Measurements from ENCODE around the gene PSMF1. TPM values are rescaled to one million over a fixed set of nuclear protein-coding genes. Genes with fewer than 3 reads are reported as not detected.
A peak's percentile ranks its signal among the peaks of the same experiment; 100 is the strongest.

The PSMF1 gene
- polyA plus RNA-seq, 2 donors, result 24.2 to 72.5 TPM

DNA sequence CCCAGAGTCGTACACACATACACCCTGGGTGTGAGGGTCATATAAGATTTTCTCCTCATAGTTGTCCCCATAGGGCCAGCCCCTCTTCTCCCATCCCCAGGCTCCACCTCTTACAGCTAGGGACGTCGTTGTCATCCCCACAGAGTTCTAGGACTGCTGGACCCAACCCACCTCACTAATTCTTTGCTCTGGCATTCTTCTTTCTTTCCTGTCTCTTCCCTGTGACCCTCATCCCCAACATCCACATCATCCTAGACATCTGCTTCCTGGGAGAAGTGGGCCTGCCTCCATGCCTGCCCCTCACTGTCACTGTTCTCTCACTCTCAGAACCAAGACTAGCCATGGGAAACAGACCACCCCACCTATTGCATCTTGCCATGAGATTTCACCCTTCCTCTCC, 1.1 kb downstream of the PSMF1 start:
- H3K4me3 ChIP-seq (ENCODE audit: low read depth in 1 of 2, low read length in 2 of 2), result peak overlapping the region; percentile 90 to 96
- H3K9me3 ChIP-seq (ENCODE audit: control insufficient read depth in 2 of 2, insufficient read depth in 1 of 2, low read depth in 1 of 2, low read length in 1 of 2), result no peaks in the 10 kb centered on the region
- H3K27ac ChIP-seq (ENCODE audit: low read depth in 2 of 2, low read length in 1 of 2), result no peak overlapping the region
- WGBS, 2 donors, result 23 to 27% methylated on average over 3 of the region's 3 CpGs
- H3K4me1 ChIP-seq (ENCODE audit: control insufficient read depth in 2 of 2, insufficient read depth in 2 of 2, low read length in 1 of 2), result peaks cover 0 to 6% of the 10 kb centered on the region in 2 donors
- no peaks in the 10 kb centered on the region for H3K27me3 ChIP-seq (ENCODE audit: control insufficient read depth in 1 of 2, insufficient read depth in 2 of 2, low read length in 2 of 2)
- H3K36me3 ChIP-seq (ENCODE audit: control insufficient read depth in 2 of 2, insufficient read depth in 2 of 2, low read length in 1 of 2), result no peaks in the 10 kb centered on the region

DNA sequence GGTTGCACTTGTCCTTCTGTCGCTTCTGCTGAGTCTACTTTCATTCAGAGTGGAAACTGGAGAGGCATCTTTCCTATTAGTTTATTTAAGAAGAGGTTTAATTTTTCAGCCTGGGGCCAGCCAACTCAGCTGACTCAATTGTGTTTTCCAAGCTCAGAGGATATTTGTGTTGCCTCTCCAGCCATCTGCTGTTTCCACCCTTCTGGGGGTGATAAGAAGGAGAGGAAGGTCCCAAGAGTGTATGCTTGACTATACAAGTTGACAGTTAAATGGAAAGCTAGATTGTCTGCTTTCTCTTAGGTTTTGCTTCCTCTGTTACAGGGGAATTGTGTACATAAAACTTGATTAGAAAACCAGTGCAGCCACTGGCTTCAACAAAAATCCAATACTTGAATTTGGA, 3.0 kb downstream of the PSMF1 start:
- H3K4me3 ChIP-seq (ENCODE audit: low read depth in 1 of 2, low read length in 2 of 2), result no peak overlapping the region
- peaks cover 0 to 6% of the 10 kb centered on the region in 2 donors for H3K4me1 ChIP-seq (ENCODE audit: control insufficient read depth in 2 of 2, insufficient read depth in 2 of 2, low read length in 1 of 2)
- H3K9me3 ChIP-seq (ENCODE audit: control insufficient read depth in 2 of 2, insufficient read depth in 1 of 2, low read depth in 1 of 2, low read length in 1 of 2), result no peaks in the 10 kb centered on the region
- no peaks in the 10 kb centered on the region for H3K27me3 ChIP-seq (ENCODE audit: control insufficient read depth in 1 of 2, insufficient read depth in 2 of 2, low read length in 2 of 2)
- 94 to 95% methylated on average over 1 of the region's 1 CpG for WGBS, 2 donors
- peaks cover 4% of the 10 kb centered on the region in 2 donors for H3K36me3 ChIP-seq (ENCODE audit: control insufficient read depth in 2 of 2, insufficient read depth in 2 of 2, low read length in 1 of 2)
- no peak overlapping the region for H3K27ac ChIP-seq (ENCODE audit: low read depth in 2 of 2, low read length in 1 of 2)

DNA sequence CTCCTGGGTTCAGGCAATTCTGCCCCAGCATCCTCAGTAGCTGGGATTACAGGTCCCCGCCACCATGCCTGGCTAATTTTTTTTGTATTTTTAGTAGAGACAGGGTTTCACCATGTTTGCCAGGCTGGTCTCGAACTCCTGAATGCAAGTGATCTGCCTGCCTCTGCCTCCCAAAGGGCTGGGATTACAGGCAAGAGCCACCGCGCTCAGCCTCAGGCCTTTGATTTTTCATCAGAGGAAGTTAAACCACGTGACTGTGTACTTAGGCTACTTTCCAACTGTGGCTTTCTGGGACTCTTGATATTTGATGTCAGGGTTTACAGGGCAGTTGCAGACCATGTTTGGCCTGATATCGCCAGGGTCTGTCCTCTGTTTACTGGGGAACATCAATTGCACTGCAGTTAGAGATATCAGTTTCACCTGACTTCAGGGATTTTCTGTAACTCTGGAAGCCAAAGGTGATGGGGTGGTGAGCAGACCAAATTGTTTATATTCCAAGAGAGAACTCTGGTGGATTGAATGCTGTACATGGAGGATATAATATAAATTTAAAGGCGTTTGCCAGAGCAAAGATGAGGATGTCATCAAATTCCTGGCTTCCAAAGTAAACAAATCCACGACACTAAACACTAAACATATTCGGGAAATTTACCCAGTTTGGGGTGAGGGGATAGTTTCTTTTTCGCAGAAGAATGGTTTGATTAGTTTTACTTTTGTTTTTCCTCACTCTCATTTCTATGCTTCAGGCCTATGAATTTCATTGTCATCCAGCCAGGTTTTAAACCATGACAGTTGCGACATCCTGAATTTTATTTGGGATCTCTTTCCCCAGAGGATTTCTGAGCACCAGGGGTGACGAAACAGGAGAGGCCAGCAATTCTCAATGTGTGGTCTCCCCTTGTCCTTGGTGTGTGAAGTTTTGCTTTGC, 4.2 kb downstream of the PSMF1 start:
- Histone ChIP-seq H3K27ac (ENCODE audit: low read depth in 2 of 2, low read length in 1 of 2) (peak overlapping the region; percentile 23 to 26), H3K27me3 (ENCODE audit: control insufficient read depth in 1 of 2, insufficient read depth in 2 of 2, low read length in 2 of 2) (no peaks in the 10 kb centered on the region), H3K4me1 (ENCODE audit: control insufficient read depth in 2 of 2, insufficient read depth in 2 of 2, low read length in 1 of 2) (peaks cover 0 to 6% of the 10 kb centered on the region in 2 donors), H3K9me3 (ENCODE audit: control insufficient read depth in 2 of 2, insufficient read depth in 1 of 2, low read depth in 1 of 2, low read length in 1 of 2) (no peaks in the 10 kb centered on the region), H3K36me3 (ENCODE audit: control insufficient read depth in 2 of 2, insufficient read depth in 2 of 2, low read length in 1 of 2) (peaks cover 11 to 12% of the 10 kb centered on the region in 2 donors), H3K4me3 (ENCODE audit: low read depth in 1 of 2, low read length in 2 of 2) (no peak overlapping the region)
- WGBS, 2 donors, result 30 to 31% methylated on average over 12 of the region's 12 CpGs

DNA sequence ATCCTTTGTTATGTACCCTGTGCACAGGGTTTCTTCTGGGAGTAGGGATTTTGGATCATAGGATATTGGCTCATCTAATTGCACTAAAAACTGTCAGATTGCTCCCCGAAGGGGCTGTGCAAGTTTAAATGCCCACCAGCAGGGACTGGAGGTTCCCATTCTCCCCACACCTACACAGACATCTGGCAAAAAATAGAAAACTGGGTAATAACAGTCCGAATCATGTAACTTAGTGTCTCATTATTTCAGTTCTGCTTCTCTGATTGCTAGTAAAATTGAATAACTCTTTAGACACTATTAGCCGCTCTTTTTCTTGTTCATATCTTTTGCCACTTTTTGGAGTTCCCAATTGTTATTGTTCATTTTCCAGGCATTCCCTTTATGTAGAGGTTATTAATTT, 5.3 kb downstream of the PSMF1 start:
- Histone ChIP-seq H3K4me3 (ENCODE audit: low read depth in 1 of 2, low read length in 2 of 2) (no peak overlapping the region), H3K27me3 (ENCODE audit: control insufficient read depth in 1 of 2, insufficient read depth in 2 of 2, low read length in 2 of 2) (no peaks in the 10 kb centered on the region), H3K4me1 (ENCODE audit: control insufficient read depth in 2 of 2, insufficient read depth in 2 of 2, low read length in 1 of 2) (peaks cover 0 to 6% of the 10 kb centered on the region in 2 donors), H3K27ac (ENCODE audit: low read depth in 2 of 2, low read length in 1 of 2) (no peak overlapping the region), H3K36me3 (ENCODE audit: control insufficient read depth in 2 of 2, insufficient read depth in 2 of 2, low read length in 1 of 2) (peaks cover 11 to 13% of the 10 kb centered on the region in 2 donors), H3K9me3 (ENCODE audit: control insufficient read depth in 2 of 2, insufficient read depth in 1 of 2, low read depth in 1 of 2, low read length in 1 of 2) (no peaks in the 10 kb centered on the region)
- WGBS, 2 donors, result 88 to 90% methylated on average over 3 of the region's 3 CpGs

DNA sequence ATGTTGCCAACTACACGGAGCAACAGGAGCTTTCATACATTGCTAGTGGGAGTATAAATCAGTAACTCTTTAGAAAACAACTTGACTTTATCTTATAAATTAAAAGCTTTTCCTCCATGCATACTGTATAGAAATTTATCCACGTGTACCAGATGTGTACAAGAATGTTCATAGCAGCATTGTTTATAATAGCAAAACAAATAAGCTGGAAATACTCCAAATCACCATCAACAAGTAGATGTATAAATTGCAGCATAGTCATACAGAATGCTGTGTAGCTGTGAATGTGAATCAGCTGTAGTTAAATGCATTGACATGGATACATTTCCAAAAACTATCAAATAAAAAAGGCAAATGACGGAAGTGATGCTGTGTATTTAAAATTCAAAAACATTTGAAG, 6.0 kb downstream of the PSMF1 start:
- Histone ChIP-seq H3K27ac (ENCODE audit: low read depth in 2 of 2, low read length in 1 of 2) (no peak overlapping the region), H3K36me3 (ENCODE audit: control insufficient read depth in 2 of 2, insufficient read depth in 2 of 2, low read length in 1 of 2) (peaks cover 13 to 15% of the 10 kb centered on the region in 2 donors), H3K4me1 (ENCODE audit: control insufficient read depth in 2 of 2, insufficient read depth in 2 of 2, low read length in 1 of 2) (peaks cover 0 to 3% of the 10 kb centered on the region in 2 donors), H3K9me3 (ENCODE audit: control insufficient read depth in 2 of 2, insufficient read depth in 1 of 2, low read depth in 1 of 2, low read length in 1 of 2) (no peaks in the 10 kb centered on the region), H3K27me3 (ENCODE audit: control insufficient read depth in 1 of 2, insufficient read depth in 2 of 2, low read length in 2 of 2) (no peaks in the 10 kb centered on the region), H3K4me3 (ENCODE audit: low read depth in 1 of 2, low read length in 2 of 2) (no peak overlapping the region)
- 46% methylated on average over 3 of the region's 3 CpGs for WGBS, 2 donors

DNA sequence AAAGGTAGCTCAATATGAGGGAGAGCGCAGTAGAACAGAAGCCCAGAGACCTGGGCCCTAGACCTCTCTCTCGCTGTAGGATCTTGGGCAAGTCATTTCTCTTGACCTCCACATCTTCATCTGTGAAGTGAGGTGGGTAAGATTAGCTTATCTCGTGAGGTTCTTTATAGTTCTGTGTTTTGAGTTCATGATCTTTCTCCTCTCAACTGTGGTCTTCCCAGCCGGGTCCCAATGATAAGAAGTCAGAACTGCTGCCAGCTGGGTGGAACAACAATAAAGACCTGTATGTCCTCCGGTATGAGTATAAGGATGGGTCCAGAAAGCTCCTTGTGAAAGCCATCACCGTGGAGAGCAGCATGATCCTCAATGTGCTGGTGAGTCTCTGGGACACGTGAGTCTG, 6.9 kb downstream of the PSMF1 start:
- no peaks in the 10 kb centered on the region for H3K4me1 ChIP-seq (ENCODE audit: control insufficient read depth in 2 of 2, insufficient read depth in 2 of 2, low read length in 1 of 2)
- H3K4me3 ChIP-seq (ENCODE audit: low read depth in 1 of 2, low read length in 2 of 2), result no peak overlapping the region
- peaks cover 14 to 17% of the 10 kb centered on the region in 2 donors for H3K36me3 ChIP-seq (ENCODE audit: control insufficient read depth in 2 of 2, insufficient read depth in 2 of 2, low read length in 1 of 2)
- H3K27ac ChIP-seq (ENCODE audit: low read depth in 2 of 2, low read length in 1 of 2), result no peak overlapping the region
- H3K9me3 ChIP-seq (ENCODE audit: control insufficient read depth in 2 of 2, insufficient read depth in 1 of 2, low read depth in 1 of 2, low read length in 1 of 2), result no peaks in the 10 kb centered on the region
- WGBS, 2 donors, result 88 to 93% methylated on average over 7 of the region's 7 CpGs
- no peaks in the 10 kb centered on the region for H3K27me3 ChIP-seq (ENCODE audit: control insufficient read depth in 1 of 2, insufficient read depth in 2 of 2, low read length in 2 of 2)

DNA sequence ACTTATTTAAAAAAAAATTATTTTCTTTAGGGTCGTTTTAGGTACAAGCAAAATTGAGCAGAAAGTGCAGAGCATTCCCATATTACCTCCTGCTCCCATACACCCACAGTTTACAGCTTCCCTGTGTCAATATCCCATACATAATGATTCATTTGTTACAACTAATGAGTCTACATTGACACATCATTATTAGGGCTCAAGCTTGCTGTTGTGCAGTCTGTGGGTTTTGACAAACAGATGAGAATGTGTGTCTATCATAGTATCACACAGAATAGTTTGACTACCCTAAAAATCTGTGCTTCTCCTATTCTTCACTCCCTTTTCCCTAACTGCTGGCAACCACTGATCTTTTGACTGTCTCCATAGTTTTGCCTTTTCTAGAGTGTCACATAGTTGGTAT, 9.4 kb downstream of the PSMF1 start:
- Histone ChIP-seq H3K9me3 (ENCODE audit: control insufficient read depth in 2 of 2, insufficient read depth in 1 of 2, low read depth in 1 of 2, low read length in 1 of 2) (no peaks in the 10 kb centered on the region), H3K4me3 (ENCODE audit: low read depth in 1 of 2, low read length in 2 of 2) (no peak overlapping the region)
- 83 to 88% methylated on average over 1 of the region's 1 CpG for WGBS, 2 donors

DNA sequence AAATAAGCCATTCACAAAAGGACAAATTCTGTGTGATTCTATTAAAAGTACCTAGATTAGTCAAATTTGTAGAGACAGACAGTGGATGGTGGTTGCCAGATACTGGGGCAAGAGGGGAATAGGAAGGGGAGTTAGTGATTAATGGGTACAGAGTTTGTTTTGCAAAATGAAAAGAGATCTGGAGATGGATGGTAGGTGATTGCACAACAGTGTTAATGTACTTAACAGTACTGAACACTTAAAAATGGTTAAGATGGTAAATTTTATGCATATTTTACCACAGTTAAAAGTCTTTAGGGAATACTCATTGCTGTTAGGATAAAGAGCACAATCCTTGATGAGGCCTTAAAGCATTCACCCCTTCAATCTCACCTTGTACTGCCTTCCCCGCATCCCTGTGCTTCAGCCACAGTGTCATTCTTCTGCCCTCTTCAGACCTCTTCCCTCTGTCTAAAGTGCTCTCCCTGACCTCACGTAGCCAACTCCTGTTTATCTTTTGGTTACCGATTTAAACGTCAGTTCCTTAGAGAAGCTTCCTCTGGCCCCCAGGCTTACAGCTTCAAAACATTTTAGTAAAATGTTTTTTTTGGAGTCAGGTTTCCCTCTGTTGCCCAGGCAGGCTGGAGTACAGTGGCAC, 11.8 kb downstream of the PSMF1 start:
- no peaks in the 10 kb centered on the region for H3K9me3 ChIP-seq (ENCODE audit: control insufficient read depth in 2 of 2, insufficient read depth in 1 of 2, low read depth in 1 of 2, low read length in 1 of 2)
- H3K27ac ChIP-seq (ENCODE audit: low read depth in 2 of 2, low read length in 1 of 2), result no peak overlapping the region
- no peaks in the 10 kb centered on the region for H3K4me1 ChIP-seq (ENCODE audit: control insufficient read depth in 2 of 2, insufficient read depth in 2 of 2, low read length in 1 of 2)
- no peak overlapping the region for H3K4me3 ChIP-seq (ENCODE audit: low read depth in 1 of 2, low read length in 2 of 2)
- H3K27me3 ChIP-seq (ENCODE audit: control insufficient read depth in 1 of 2, insufficient read depth in 2 of 2, low read length in 2 of 2), result no peaks in the 10 kb centered on the region
- WGBS, 2 donors, result 84 to 85% methylated on average over 4 of the region's 4 CpGs
- H3K36me3 ChIP-seq (ENCODE audit: control insufficient read depth in 2 of 2, insufficient read depth in 2 of 2, low read length in 1 of 2), result peaks cover 22 to 32% of the 10 kb centered on the region in 2 donors

More for the DNA sequence above, 9.4 kb downstream of the PSMF1 start:
- Histone ChIP-seq H3K36me3 (ENCODE audit: control insufficient read depth in 2 of 2, insufficient read depth in 2 of 2, low read length in 1 of 2) (peaks cover 17 to 23% of the 10 kb centered on the region in 2 donors), H3K27me3 (ENCODE audit: control insufficient read depth in 1 of 2, insufficient read depth in 2 of 2, low read length in 2 of 2) (no peaks in the 10 kb centered on the region), H3K27ac (ENCODE audit: low read depth in 2 of 2, low read length in 1 of 2) (no peak overlapping the region), H3K4me1 (ENCODE audit: control insufficient read depth in 2 of 2, insufficient read depth in 2 of 2, low read length in 1 of 2) (no peaks in the 10 kb centered on the region)

DNA sequence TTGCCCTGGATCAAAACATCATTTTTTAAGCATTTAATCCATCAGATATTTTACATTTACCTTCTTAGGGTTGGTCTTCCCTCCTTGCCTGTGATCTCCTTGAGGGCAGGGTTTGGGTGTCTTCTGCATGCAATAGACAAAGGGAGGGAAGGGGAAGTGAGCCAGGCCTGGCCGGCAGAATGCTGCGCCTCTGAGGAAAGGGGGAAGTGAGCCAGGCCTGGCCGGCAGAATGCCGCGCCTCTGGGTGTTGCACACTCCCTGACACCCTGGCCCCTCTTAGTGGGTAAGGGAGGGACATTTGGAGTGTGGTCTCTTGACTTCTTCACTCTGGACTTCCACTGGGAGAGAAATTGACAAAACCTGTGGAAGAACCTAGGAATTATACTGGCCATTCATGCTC, 12.4 kb downstream of the PSMF1 start:
- peaks cover 26 to 34% of the 10 kb centered on the region in 2 donors for H3K36me3 ChIP-seq (ENCODE audit: control insufficient read depth in 2 of 2, insufficient read depth in 2 of 2, low read length in 1 of 2)
- WGBS, 2 donors, result 76 to 80% methylated on average over 5 of the region's 5 CpGs

More for the DNA sequence above, 12.4 kb downstream of the PSMF1 start:
- H3K27ac ChIP-seq (ENCODE audit: low read depth in 2 of 2, low read length in 1 of 2), result no peak overlapping the region
- no peaks in the 10 kb centered on the region for H3K27me3 ChIP-seq (ENCODE audit: control insufficient read depth in 1 of 2, insufficient read depth in 2 of 2, low read length in 2 of 2)
- no peak overlapping the region for H3K4me3 ChIP-seq (ENCODE audit: low read depth in 1 of 2, low read length in 2 of 2)
- no peaks in the 10 kb centered on the region for H3K4me1 ChIP-seq (ENCODE audit: control insufficient read depth in 2 of 2, insufficient read depth in 2 of 2, low read length in 1 of 2)
- H3K9me3 ChIP-seq (ENCODE audit: control insufficient read depth in 2 of 2, insufficient read depth in 1 of 2, low read depth in 1 of 2, low read length in 1 of 2), result no peaks in the 10 kb centered on the region
